Panc1 (cell line): Measurements from ENCODE around the gene KIFC3. TPM values are rescaled to one million over a fixed set of nuclear protein-coding genes. Genes with fewer than 3 reads are reported as not detected.
"Not testable (repeated sequence)": the region's sequence is repeated elsewhere in the genome, so short reads cannot be mapped to it uniquely, and the experiment has no call there.

Source experiments
- ATAC-seq: fragments of 200-7000 bp; cut with Tn5 transposase; 2 replicates; pipeline ENCODE4 v1.9.1; 2020; ENCODE audit warnings: mild to moderate bottlenecking, moderate library complexity
- BruUV-seq: library from RNA; stranded (reverse); fragments of 400-500 nt; replicated peaks from 2 replicates; lab custom pipeline; 2021; lab: Mats Ljungman, UMichigan
- CTCF ChIA-PET: fragments of 300-600 bp; sonication (Branson Sonifier 250); formaldehyde crosslinking; loops from one replicate; lab custom pipeline; 2022; ENCODE audit warnings: antibody characterized with exemption; lab: Charles Lee
- POLR2A ChIA-PET: fragments of 300-600 bp; sonication (Branson Sonifier 250); formaldehyde crosslinking; loops from one replicate; lab custom pipeline; 2022; ENCODE audit warnings: antibody characterized with exemption; lab: Charles Lee
- DNase-seq: peaks from one replicate; pipeline ENCODE4 v3.0.0-alpha.2; 2010; ENCODE audit warnings: low read depth, low spot score
- H3K27ac ChIP-seq: 2 replicates; pipeline ENCODE4 v1.5.1; 2011; ENCODE audit warnings: mild to moderate bottlenecking, low read length, inconsistent platforms
- H3K27me3 ChIP-seq: fragments of 200-500 bp; sonication (Bioruptor generic); 2 replicates; pipeline ENCODE4 v1.6.0; 2014; ENCODE audit warnings: low read length, inconsistent platforms; ENCODE audit not compliant: control insufficient read depth, insufficient read depth
- H3K36me3 ChIP-seq: fragments of 200-500 bp; sonication (Bioruptor generic); 2 replicates; pipeline ENCODE4 v1.5.1; 2014; ENCODE audit warnings: inconsistent platforms, mild to moderate bottlenecking, low read length, moderate library complexity; ENCODE audit not compliant: control insufficient read depth, insufficient read depth
- H3K4me1 ChIP-seq: 2 replicates; pipeline ENCODE4 v1.5.1; 2011; ENCODE audit warnings: inconsistent platforms, mild to moderate bottlenecking, low read length, moderate library complexity; ENCODE audit not compliant: control insufficient read depth, insufficient read depth
- H3K4me3 ChIP-seq, 2 experiments: 2 replicates each; pipeline ENCODE4 v1.5.1; 2011 to 2012; ENCODE audit warnings: low read depth in 2 of 2, low read length in 2 of 2, mild to moderate bottlenecking in 2 of 2, inconsistent platforms in 1 of 2, moderate library complexity in 1 of 2
- H3K9me3 ChIP-seq: fragments of 200-500 bp; sonication (Bioruptor generic); 2 replicates; pipeline ENCODE4 v1.5.1; 2014; ENCODE audit warnings: low read depth, mild to moderate bottlenecking, inconsistent platforms, low read length, moderate library complexity; ENCODE audit not compliant: control insufficient read depth, insufficient read depth
- CTCF ChIP-seq: fragments of 450-650 bp; IDR thresholded peaks from 2 replicates; pipeline ENCODE4 v1.5.1; 2017; ENCODE audit warnings: mild to moderate bottlenecking
- POLR2AphosphoS5 ChIP-seq: IDR thresholded peaks from 2 replicates; pipeline ENCODE4 v1.6.1; 2012; ENCODE audit warnings: mild to moderate bottlenecking, low read depth, low read length, moderate library complexity
- REST ChIP-seq, 2 experiments: IDR thresholded peaks; 2 replicates each; pipeline ENCODE4 v1.6.1; 2011 to 2012; ENCODE audit warnings: low read depth in 2 of 2, control low read depth in 1 of 2, low read length in 1 of 2, mild to moderate bottlenecking in 1 of 2, moderate library complexity in 1 of 2; ENCODE audit not compliant: insufficient read depth in 1 of 2
- SIN3A ChIP-seq: IDR thresholded peaks from 2 replicates; pipeline ENCODE4 v1.6.1; 2012; ENCODE audit warnings: low read depth, mild to moderate bottlenecking, low read length, moderate library complexity, borderline replicate concordance; ENCODE audit not compliant: insufficient read depth
- TCF7L2 ChIP-seq: IDR thresholded peaks from 2 replicates; pipeline ENCODE4 v1.6.1; 2011; ENCODE audit warnings: mild to moderate bottlenecking, low read depth, low read length, inconsistent platforms
- in situ Hi-C: cut with HindIII; loops from 2 replicates; pipeline ENCODE4 v1.10.0; 2016; ENCODE audit warnings: low sequenced_read_pairs, low pct_unique_long_range_greater_than_20kb
- intact Hi-C: fragments of 100-400 bp; cut with micrococcal nuclease; formaldehyde crosslinking; loops from one replicate; pipeline ENCODE4 v1.10.0; 2022; ENCODE audit not compliant: unreplicated experiment
- total RNA-seq: library from RNA; stranded (reverse); gene quantifications from one replicate; pipeline ENCODE4 v1.2.1, GENCODE V29; 2021; ENCODE audit not compliant: unreplicated experiment

KIFC3 gene
- total RNA-seq, 1 experiment from 2014 or later, result 51.5 TPM

DNA sequence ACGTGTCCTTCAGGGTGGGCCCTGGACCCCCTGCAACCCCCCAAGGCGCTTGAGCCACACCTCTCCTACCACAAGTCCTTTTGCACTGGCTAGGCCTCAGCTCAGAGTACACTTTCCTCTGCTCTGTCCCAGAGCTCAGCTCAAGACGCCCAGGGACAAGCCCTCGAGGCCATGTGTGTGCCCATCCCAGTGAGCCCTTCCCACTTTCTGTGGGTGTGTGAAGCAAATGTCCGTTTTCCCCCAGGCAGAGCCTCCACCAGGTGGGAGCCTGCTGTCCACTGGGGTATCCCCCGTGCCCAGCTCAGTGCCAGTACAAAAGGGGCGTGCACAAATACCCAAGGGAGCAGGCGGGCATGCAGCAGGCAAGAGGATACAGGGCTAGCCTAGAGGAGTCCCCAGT lies 18.4 kb downstream of the KIFC3 start:
- TF ChIP-seq TCF7L2 (no peak), POLR2AphosphoS5 (no peak), SIN3A (no peak), REST (IDR thresholded peaks at IDR 0.05; ENCODE audit: insufficient read depth in 1 of 2, low read depth in 2 of 2, low read length in 1 of 2) (no peak), CTCF (no peak)
- DNase-seq (no peak), ATAC-seq (no peak)
- no peaks in the 10 kb centered on the region for H3K36me3 ChIP-seq
- H3K4me1 ChIP-seq, result no peaks in the 10 kb centered on the region
- no peak overlapping the region for H3K27ac ChIP-seq
- no peaks in the 10 kb centered on the region for H3K9me3 ChIP-seq
- POLR2A ChIA-PET, result no interaction called here
- no TSS peak for BruUV-seq
- intact Hi-C loops (no loop called here), in situ Hi-C loops (no loop called here)
- H3K4me3 ChIP-seq, result no peak overlapping the region
- no peaks in the 10 kb centered on the region for H3K27me3 ChIP-seq
- CTCF ChIA-PET, result interaction anchor here (0.6 kb wide), 1 partner anchor 9 kb away, joined by 15 read pairs; no protein-coding TSS in a partner anchor

- BruUV-seq, result no TSS peak
- CTCF ChIA-PET, result no interaction called here
- intact Hi-C loops (no loop called here), in situ Hi-C loops (no loop called here)
- H3K27me3 ChIP-seq, result no peaks in the 10 kb centered on the region
- no peak overlapping the region for H3K27ac ChIP-seq
- no peaks in the 10 kb centered on the region for H3K36me3 ChIP-seq
- H3K4me1 ChIP-seq, result no peaks in the 10 kb centered on the region
- no peaks in the 10 kb centered on the region for H3K9me3 ChIP-seq
- H3K4me3 ChIP-seq, result no peak overlapping the region
- ATAC-seq (no peak), DNase-seq (no peak)
- POLR2A ChIA-PET, result no interaction called here
- no peak for TF ChIP-seq TCF7L2
- no peak for TF ChIP-seq CTCF
- no peak for TF ChIP-seq SIN3A
- TF ChIP-seq REST (IDR thresholded peaks at IDR 0.05; ENCODE audit: insufficient read depth in 1 of 2, low read depth in 2 of 2, low read length in 1 of 2), result no peak
- no peak for TF ChIP-seq POLR2AphosphoS5
Observed at GRCh38 chr16:57783116-57783515, 19.2 kb downstream of the KIFC3 start.

DNA sequence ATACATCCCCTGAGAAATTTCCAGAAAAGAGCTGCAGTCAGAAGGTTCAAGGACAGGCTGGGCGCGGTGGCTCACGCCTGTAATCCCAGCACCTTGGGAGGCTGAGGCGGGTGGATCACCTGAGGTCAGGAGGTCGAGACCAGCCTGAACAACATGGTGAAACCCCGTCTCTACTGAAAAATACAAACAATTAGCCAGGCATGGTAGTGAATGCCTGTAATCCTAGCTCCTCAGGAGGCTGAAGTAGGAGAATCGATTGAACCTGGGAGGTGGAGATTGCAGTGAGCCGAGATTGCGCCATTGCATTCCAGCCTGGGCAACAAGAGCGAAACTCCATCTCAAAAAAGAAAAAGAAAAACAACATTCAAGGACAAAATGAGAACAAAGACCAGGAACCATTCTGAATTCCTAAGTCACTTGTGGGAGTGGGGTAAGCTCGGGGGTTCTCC lies 19.7 kb downstream of the KIFC3 start:
- BruUV-seq, in situ Hi-C loops, H3K27ac ChIP-seq, POLR2A ChIA-PET, H3K4me3 ChIP-seq, H3K4me1 ChIP-seq, H3K27me3 ChIP-seq, intact Hi-C loops, H3K36me3 ChIP-seq, DNase-seq, H3K9me3 ChIP-seq, ATAC-seq, CTCF ChIA-PET: not testable (repeated sequence)
